Measurements from ENCODE around the gene IFFO2.

GRCh38 chr1:18921516-18922251 lies 34.8 kb downstream of the IFFO2 start:
- TF ChIP-seq CTCF (IDR thresholded peaks at IDR 0.05; ENCODE audit: low read length) (no peak), EZH2 (IDR thresholded peaks at IDR 0.05; ENCODE audit: borderline replicate concordance, low read length) (no peak)

All from OCI-LY1 (cell line).